CMK (cell line): Measurements from ENCODE around the gene C1QTNF9B.
"Not testable (repeated sequence)": the region's sequence is repeated elsewhere in the genome, so short reads cannot be mapped to it uniquely, and the experiment has no call there.

Experiments
- DNase-seq: peaks from one replicate; pipeline ENCODE4 v3.0.0-alpha.2; 2010; ENCODE audit warnings: low read depth

Gene C1QTNF9B

GRCh38 chr13:23893791-23894190, 3.5 kb downstream of the C1QTNF9B start:
- DNase-seq: not testable (repeated sequence)

- DNase-seq: no peak
Measured at GRCh38 chr13:23889615-23890607, 7.4 kb downstream of the C1QTNF9B start.

- DNase-seq: peak; percentile 53
Measured at GRCh38 chr13:23888658-23889614, 8.4 kb downstream of the C1QTNF9B start, which contains the start of gene MIPEP. Gene MIPEP (minus strand): TSS chr13:23889400. CDS start chr13:23889320, 80 bp downstream.

- not testable (repeated sequence) for DNase-seq
Measured at GRCh38 chr13:23884361-23884760, 12.9 kb downstream of the C1QTNF9B start.

GRCh38 chr13:23883255-23883654, 14.0 kb downstream of the C1QTNF9B start:
- no peak for DNase-seq

GRCh38 chr13:23881402-23881800, 15.9 kb downstream of the C1QTNF9B start:
- DNase-seq: not testable (repeated sequence)

GRCh38 chr13:23880493-23881401, 16.6 kb downstream of the C1QTNF9B start:
- DNase-seq: not testable (repeated sequence)

- DNase-seq: no peak
Measured at GRCh38 chr13:23877286-23877685, 20.0 kb downstream of the C1QTNF9B start.

GRCh38 chr13:23876265-23876664, 21.0 kb downstream of the C1QTNF9B start:
- no peak for DNase-seq

- DNase-seq: no peak
Measured at GRCh38 chr13:23871616-23872220, 25.6 kb downstream of the C1QTNF9B start.

- no peak for DNase-seq
Measured at GRCh38 chr13:23870356-23871140, 26.8 kb downstream of the C1QTNF9B start.

- no peak for DNase-seq
Measured at GRCh38 chr13:23868521-23868920, 28.8 kb downstream of the C1QTNF9B start.

GRCh38 chr13:23867027-23867491, 30.2 kb downstream of the C1QTNF9B start:
- no peak for DNase-seq

- no peak for DNase-seq
Measured at GRCh38 chr13:23866420-23867026, 30.8 kb downstream of the C1QTNF9B start.

GRCh38 chr13:23865906-23866305, 31.4 kb downstream of the C1QTNF9B start:
- no peak for DNase-seq

- DNase-seq: no peak
Measured at GRCh38 chr13:23865026-23865425, 32.3 kb downstream of the C1QTNF9B start.

GRCh38 chr13:23861310-23861709, 36.0 kb downstream of the C1QTNF9B start:
- no peak for DNase-seq

- no peak for DNase-seq
Measured at GRCh38 chr13:23859904-23860303, 37.4 kb downstream of the C1QTNF9B start.

GRCh38 chr13:23859455-23859854, 37.8 kb downstream of the C1QTNF9B start:
- DNase-seq: no peak
